Left ventricle myocardium inferior (tissue), 1 donor: ENCODE data around the gene RMND5B. TPM values are rescaled to one million over a fixed set of nuclear protein-coding genes. Genes with fewer than 3 reads are reported as not detected.

Experiments
- DNase-seq: peaks from one replicate; pipeline ENCODE4 v3.0.0-alpha.2; 2020
- H3K27ac ChIP-seq: fragments of 200-600 bp; replicated peaks from 2 replicates; pipeline ENCODE4 v1.8.0; 2021
- H3K27me3 ChIP-seq: fragments of 200-600 bp; 2 replicates; pipeline ENCODE4 v1.8.0; 2021; ENCODE audit warnings: low read depth
- H3K36me3 ChIP-seq: fragments of 200-600 bp; 2 replicates; pipeline ENCODE4 v1.8.0; 2021
- H3K4me1 ChIP-seq: fragments of 200-600 bp; 2 replicates; pipeline ENCODE4 v1.8.0; 2021
- H3K4me3 ChIP-seq: fragments of 200-600 bp; 2 replicates; pipeline ENCODE4 v1.8.0; 2021; ENCODE audit warnings: mild to moderate bottlenecking, moderate library complexity
- H3K9me3 ChIP-seq: fragments of 200-600 bp; replicated peaks from 2 replicates; pipeline ENCODE4 v1.8.0; 2021
- intact Hi-C: fragments of 100-400 bp; cut with micrococcal nuclease; formaldehyde crosslinking; loops from one replicate; pipeline ENCODE4 v1.11.0; 2022
- total RNA-seq: library from RNA; stranded (reverse); fragmentation: NEBNext Ultra II Directional; extraction: Animal tissue kit (Norgen Biotek cat#: 25700); gene quantifications from one replicate; pipeline ENCODE4 v1.2.1, GENCODE V29; 2021
- TF ChIP-seq, protein P1 (sequence below): fragments of 200-600 bp; IDR thresholded peaks from 2 replicates; pipeline ENCODE4 v1.8.0; 2021; ENCODE audit warnings: antibody characterized with exemption, mild to moderate bottlenecking, borderline replicate concordance
- donor health status: DM: no; HTN: yes; CAD: no; lungs with severe emphysema.

RMND5B gene
- total RNA-seq, 1 donor from 2014 or later = 38.9 TPM

- H3K4me3 ChIP-seq = no peak overlapping the region
- TF ChIP-seq, protein P1, sequence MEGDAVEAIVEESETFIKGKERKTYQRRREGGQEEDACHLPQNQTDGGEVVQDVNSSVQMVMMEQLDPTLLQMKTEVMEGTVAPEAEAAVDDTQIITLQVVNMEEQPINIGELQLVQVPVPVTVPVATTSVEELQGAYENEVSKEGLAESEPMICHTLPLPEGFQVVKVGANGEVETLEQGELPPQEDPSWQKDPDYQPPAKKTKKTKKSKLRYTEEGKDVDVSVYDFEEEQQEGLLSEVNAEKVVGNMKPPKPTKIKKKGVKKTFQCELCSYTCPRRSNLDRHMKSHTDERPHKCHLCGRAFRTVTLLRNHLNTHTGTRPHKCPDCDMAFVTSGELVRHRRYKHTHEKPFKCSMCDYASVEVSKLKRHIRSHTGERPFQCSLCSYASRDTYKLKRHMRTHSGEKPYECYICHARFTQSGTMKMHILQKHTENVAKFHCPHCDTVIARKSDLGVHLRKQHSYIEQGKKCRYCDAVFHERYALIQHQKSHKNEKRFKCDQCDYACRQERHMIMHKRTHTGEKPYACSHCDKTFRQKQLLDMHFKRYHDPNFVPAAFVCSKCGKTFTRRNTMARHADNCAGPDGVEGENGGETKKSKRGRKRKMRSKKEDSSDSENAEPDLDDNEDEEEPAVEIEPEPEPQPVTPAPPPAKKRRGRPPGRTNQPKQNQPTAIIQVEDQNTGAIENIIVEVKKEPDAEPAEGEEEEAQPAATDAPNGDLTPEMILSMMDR = no peak
- DNase-seq = no peak
- no peak overlapping the region for H3K27ac ChIP-seq
- intact Hi-C loops = no loop called here
- H3K9me3 ChIP-seq = no peaks in the 10 kb centered on the region
- peaks cover 4% of the 10 kb centered on the region for H3K4me1 ChIP-seq
- no peaks in the 10 kb centered on the region for H3K27me3 ChIP-seq
- peaks cover 92% of the 10 kb centered on the region for H3K36me3 ChIP-seq
These were observed 11.8 kb downstream of the RMND5B start for GRCh38 chr5:178142642-178143041.

DNA sequence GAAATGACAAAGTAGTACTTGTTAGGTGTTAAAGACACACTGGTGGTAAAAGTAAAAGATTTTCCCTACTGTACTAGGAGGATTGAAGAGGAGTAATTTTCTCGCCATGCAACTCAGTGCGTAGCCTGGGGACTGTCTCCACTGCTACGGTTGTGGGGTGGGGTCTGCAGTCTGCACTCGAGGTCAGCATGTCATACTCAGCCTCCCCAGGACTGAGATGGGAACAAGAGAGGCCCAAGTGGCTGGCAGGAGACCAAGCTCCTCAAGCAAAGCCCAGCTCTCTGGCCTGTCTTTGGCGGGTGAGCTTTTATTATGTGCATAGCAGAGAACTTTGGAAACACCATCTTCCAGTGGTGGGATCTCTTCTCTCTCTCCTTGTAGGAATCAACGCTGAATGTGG, 12.4 kb downstream of the RMND5B start:
- Histone ChIP-seq H3K27me3 (no peaks in the 10 kb centered on the region), H3K27ac (no peak overlapping the region), H3K4me3 (no peak overlapping the region), H3K4me1 (peaks cover 4% of the 10 kb centered on the region), H3K9me3 (no peaks in the 10 kb centered on the region), H3K36me3 (peaks cover 93% of the 10 kb centered on the region)
- intact Hi-C loops = no loop called here
- no peak for DNase-seq
- TF ChIP-seq, protein P1 = no peak

- peaks cover 96% of the 10 kb centered on the region for H3K36me3 ChIP-seq
- peaks cover 4% of the 10 kb centered on the region for H3K4me1 ChIP-seq
- H3K27me3 ChIP-seq = no peaks in the 10 kb centered on the region
- intact Hi-C loops = no loop called here
- H3K4me3 ChIP-seq = no peak overlapping the region
- TF ChIP-seq, protein P1 = no peak
- H3K9me3 ChIP-seq = no peaks in the 10 kb centered on the region
- H3K27ac ChIP-seq = no peak overlapping the region
- DNase-seq = peak; percentile 77
These were observed 13.1 kb downstream of the RMND5B start for GRCh38 chr5:178143901-178144300.

- H3K27me3 ChIP-seq = no peaks in the 10 kb centered on the region
- H3K9me3 ChIP-seq = no peaks in the 10 kb centered on the region
- no peak overlapping the region for H3K27ac ChIP-seq
- TF ChIP-seq, protein P1 = peak; percentile 76
- no peak overlapping the region for H3K4me3 ChIP-seq
- peaks cover 100% of the 10 kb centered on the region for H3K36me3 ChIP-seq
- H3K4me1 ChIP-seq = peaks cover 6% of the 10 kb centered on the region
- peak; percentile 39 for DNase-seq
- intact Hi-C loops = no loop called here
These were observed 15.4 kb downstream of the RMND5B start for GRCh38 chr5:178145965-178146820.

- peaks cover 89% of the 10 kb centered on the region for H3K36me3 ChIP-seq
- no peaks in the 10 kb centered on the region for H3K9me3 ChIP-seq
- intact Hi-C loops = no loop called here
- no peak overlapping the region for H3K27ac ChIP-seq
- DNase-seq = no peak
- no peak overlapping the region for H3K4me3 ChIP-seq
- H3K27me3 ChIP-seq = no peaks in the 10 kb centered on the region
- TF ChIP-seq, protein P1 = no peak
- peaks cover 19% of the 10 kb centered on the region for H3K4me1 ChIP-seq
These were observed 16.6 kb downstream of the RMND5B start for GRCh38 chr5:178147406-178147805.
